K562 (cell line): ENCODE measurements around the gene SPIRE1. TPM values are rescaled to one million over a fixed set of nuclear protein-coding genes. Genes with fewer than 3 reads are reported as not detected.

Experiments used
- AFF1 ChIP-seq, 2 experiments: fragments of 450-650 bp; IDR thresholded peaks; 2 replicates each; pipeline ENCODE4 v1.6.1; 2018; ENCODE audit warnings: mild to moderate bottlenecking in 2 of 2, low read depth in 1 of 2; ENCODE audit not compliant: partially characterized antibody in 2 of 2
- CHD4 ChIP-seq: fragments of 200-600 bp; sonication (generic); IDR thresholded peaks from 3 replicates; pipeline ENCODE4 v1.6.1; 2012; ENCODE audit warnings: low read depth, mild to moderate bottlenecking, mixed read lengths, low read length, inconsistent platforms; ENCODE audit not compliant: insufficient read depth, insufficient replicate concordance, poor library complexity, severe bottlenecking
- EWSR1 ChIP-seq: fragments of 450-650 bp; IDR thresholded peaks from 2 replicates; pipeline ENCODE4 v1.6.1; 2018; ENCODE audit warnings: borderline replicate concordance, mild to moderate bottlenecking, low read depth, moderate library complexity; ENCODE audit not compliant: partially characterized antibody
- FUS ChIP-seq: fragments of 200-400 bp; formaldehyde crosslinking; optimal IDR thresholded peaks from 2 replicates; pipeline ENCODE3; 2017; ENCODE audit warnings: low read depth, low read length
- GABPB2 ChIP-seq: fragments of 250-450 bp; sonication (Bioruptor Pico); conservative IDR thresholded peaks from 2 replicates; pipeline ENCODE4 v1.5.1; 2021; ENCODE audit warnings: mild to moderate bottlenecking
- HNRNPLL ChIP-seq: fragments of 200-400 bp; formaldehyde crosslinking; IDR thresholded peaks from 2 replicates; pipeline ENCODE4 v1.6.1; 2017; ENCODE audit warnings: low read length, low read depth, mild to moderate bottlenecking; ENCODE audit not compliant: poor library complexity, severe bottlenecking
- MECOM ChIP-seq: fragments of 250-450 bp; sonication (Bioruptor Pico); IDR thresholded peaks from 2 replicates; pipeline ENCODE4 v1.8.0; 2022; ENCODE audit warnings: inconsistent platforms
- MTF1 ChIP-seq: fragments of 250-450 bp; sonication (Bioruptor Pico); IDR thresholded peaks from 2 replicates; pipeline ENCODE4 v1.9.0; 2021; ENCODE audit warnings: moderate library complexity, mild to moderate bottlenecking, inconsistent platforms, borderline replicate concordance
- TEAD1 ChIP-seq, 2 experiments: fragments of 450-650 bp in 1 of 2; sonication (generic) in 1 of 2; formaldehyde crosslinking; IDR thresholded peaks; 2 replicates each; pipeline versions ENCODE4 v1.4.0 to v1.8.0; 2020 to 2022; ENCODE audit warnings: mild to moderate bottlenecking in 2 of 2, missing genetic modification reagents in 1 of 2
- TRIM25 ChIP-seq: fragments of 450-650 bp; IDR thresholded peaks from 2 replicates; pipeline ENCODE4 v1.7.0; 2016; ENCODE audit warnings: borderline replicate concordance
- UBTF ChIP-seq, 2 experiments: IDR thresholded peaks; 2 replicates each; pipeline ENCODE4 v1.6.1; 2012; ENCODE audit warnings: improper control_type of control experiment in 2 of 2, low read depth in 2 of 2, low read length in 2 of 2, borderline replicate concordance in 1 of 2
- USF2 ChIP-seq: sonication (generic); formaldehyde crosslinking; IDR thresholded peaks from 2 replicates; pipeline ENCODE4 v1.5.0; 2020; ENCODE audit warnings: missing genetic modification reagents
- ZNF217 ChIP-seq: sonication (generic); formaldehyde crosslinking; IDR thresholded peaks from 2 replicates; pipeline ENCODE4 v1.8.0; 2022; ENCODE audit warnings: mild to moderate bottlenecking, missing genetic modification reagents
- ZNF398 ChIP-seq: fragments of 250-450 bp; sonication (Bioruptor Pico); IDR thresholded peaks from 2 replicates; pipeline ENCODE4 v1.8.0; 2021; ENCODE audit warnings: moderate library complexity, mild to moderate bottlenecking, inconsistent platforms
- polyA plus RNA-seq, 8 experiments: library from polyadenylated mRNA; depleted of rRNA in 4 of 8; stranded (reverse) in 5 of 8; unstranded in 3 of 8; fragments of >200 nt; fragmentation: Nextera tagmentation in 2 of 8; fragmentation: Illumina TruSeq in 1 of 8; extraction: Ambion mirVana in 2 of 8; extraction: Trizol in 1 of 8; gene quantifications; 2 replicates each; pipeline versions ENCODE4 v1.2.1 to v1.2.3, GENCODE V29; 2011 to 2014; ENCODE audit warnings: inconsistent platforms in 1 of 8, missing spikeins in 1 of 8
- total RNA-seq, 7 experiments: library from RNA; depleted of rRNA in 6 of 7; stranded (reverse); fragments of >200 nt in 6 of 7; fragmentation: Illumina TruSeq in 2 of 7; extraction: Trizol in 2 of 7; gene quantifications; 2 replicates each; pipeline versions ENCODE4 v1.2.1 to v1.2.3, GENCODE V29; 2011 to 2021; ENCODE audit warnings: low replicate concordance in 1 of 7

SPIRE1 gene
- total and polyA plus RNA-seq, 9 of the 15 experiments (the other 6 are each of a cell fraction or from before 2014, with no cell fraction given) = 2.9 to 14.0 (median 10.2) TPM

GRCh38 chr18:12403601-12404506 is 254.1 kb downstream of the SPIRE1 start (continued):
- TF ChIP-seq ZNF398 (CRISPR knock-in tag) (no peak), AFF1 (IDR thresholded peaks at IDR 0.05; ENCODE audit: low read depth in 1 of 2, partially characterized antibody in 2 of 2) (no peak), EWSR1 (no peak), MTF1 (CRISPR knock-in tag) (no peak), MECOM (CRISPR knock-in tag) (no peak), UBTF (IDR thresholded peaks at IDR 0.05; ENCODE audit: borderline replicate concordance in 1 of 2, low read depth in 2 of 2, low read length in 2 of 2) (no peak), TEAD1 (CRISPR knock-in tag; IDR thresholded peaks at IDR 0.05) (no peak), FUS (no peak), ZNF217 (CRISPR knock-in tag) (no peak), GABPB2 (CRISPR knock-in tag) (no peak), HNRNPLL (no peak), TRIM25 (no peak), CHD4 (no peak), USF2 (CRISPR knock-in tag) (no peak)
